Caki2 (cell line): Measurements from ENCODE around the gene EHD1. TPM values are rescaled to one million over a fixed set of nuclear protein-coding genes. Genes with fewer than 3 reads are reported as not detected.
"Not testable (repeated sequence)": the region's sequence is repeated elsewhere in the genome, so short reads cannot be mapped to it uniquely, and the experiment has no call there.

ENCODE experiments used
- DNase-seq: peaks from one replicate; pipeline ENCODE4 v3.0.0-alpha.2; 2015; ENCODE audit warnings: low read depth
- in situ Hi-C: cut with HindIII; loops from 2 replicates; pipeline ENCODE4 v1.10.0; 2016; ENCODE audit warnings: low sequenced_read_pairs, low pct_unique_long_range_greater_than_20kb, mixed read lengths
- total RNA-seq: library from RNA; depleted of rRNA; stranded (reverse); fragments of >200 nt; shearing (Covaris generic); gene quantifications from 2 replicates; pipeline ENCODE4 v1.2.3, GENCODE V29; 2014; ENCODE audit warnings: low replicate concordance

The EHD1 gene
- total RNA-seq, 1 experiment from 2014 or later: 53.4 TPM

DNA sequence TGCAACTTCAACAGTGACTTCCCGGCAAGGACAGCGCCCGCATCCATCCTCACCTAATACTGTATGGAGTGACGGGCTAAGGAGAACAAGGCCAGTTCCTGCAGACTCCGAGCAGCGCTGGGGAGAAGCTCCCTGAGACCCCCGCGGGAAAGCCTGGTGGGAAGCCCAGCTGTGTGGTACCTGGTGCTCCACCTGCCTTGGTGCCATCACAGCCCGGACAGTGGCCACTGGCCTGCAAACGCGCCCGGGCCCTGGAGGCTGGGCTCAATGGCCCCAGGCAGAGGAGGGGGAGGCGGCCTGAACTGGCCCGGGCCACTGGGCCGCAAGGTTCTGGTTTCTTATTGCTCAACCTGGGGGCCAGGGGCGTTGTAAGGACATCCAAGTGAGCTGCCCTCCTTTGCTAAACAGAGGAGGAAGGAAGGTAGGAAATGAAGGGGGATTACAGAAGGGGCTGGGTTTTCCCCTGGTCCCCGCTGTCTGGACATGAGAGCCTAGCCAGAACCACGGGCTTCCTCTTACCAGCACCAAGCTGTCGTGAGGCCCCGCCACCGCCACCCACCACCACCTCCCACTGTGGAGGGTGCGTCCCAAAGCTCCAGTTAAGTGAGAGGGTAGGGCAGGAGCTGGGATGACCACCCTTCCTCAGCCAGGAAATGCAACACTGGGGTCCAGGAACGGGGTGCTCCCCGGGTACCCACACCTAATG lies 25.5 kb downstream of the EHD1 start:
- in situ Hi-C loops: no loop called here
- DNase-seq: no peak

DNA sequence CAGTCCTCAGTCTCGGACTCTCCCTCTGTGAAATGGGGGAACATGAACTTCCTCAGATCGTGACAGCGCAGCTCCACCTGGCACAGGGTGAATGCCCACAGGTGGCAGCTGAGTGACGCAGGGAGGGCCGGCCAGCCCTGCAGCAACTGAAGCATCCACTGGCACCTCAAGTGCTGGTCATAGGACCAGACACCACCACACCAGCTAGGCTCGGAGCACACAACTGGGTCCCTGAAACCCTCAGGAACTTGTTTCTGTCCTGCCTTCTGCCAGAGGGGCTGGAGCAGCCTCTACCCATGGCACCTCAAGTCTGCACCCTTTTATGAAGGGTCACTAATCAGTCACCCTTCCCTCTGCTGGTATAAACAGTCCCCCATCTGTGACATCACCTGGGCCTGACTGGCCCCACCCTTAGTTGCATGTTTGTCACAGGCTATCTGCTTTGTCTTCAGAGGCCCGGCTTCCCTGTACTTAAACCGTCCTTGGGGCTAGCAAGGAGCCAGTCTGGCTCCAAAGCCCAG lies 26.5 kb downstream of the EHD1 start:
- in situ Hi-C loops: no loop called here
- no peak for DNase-seq

DNA sequence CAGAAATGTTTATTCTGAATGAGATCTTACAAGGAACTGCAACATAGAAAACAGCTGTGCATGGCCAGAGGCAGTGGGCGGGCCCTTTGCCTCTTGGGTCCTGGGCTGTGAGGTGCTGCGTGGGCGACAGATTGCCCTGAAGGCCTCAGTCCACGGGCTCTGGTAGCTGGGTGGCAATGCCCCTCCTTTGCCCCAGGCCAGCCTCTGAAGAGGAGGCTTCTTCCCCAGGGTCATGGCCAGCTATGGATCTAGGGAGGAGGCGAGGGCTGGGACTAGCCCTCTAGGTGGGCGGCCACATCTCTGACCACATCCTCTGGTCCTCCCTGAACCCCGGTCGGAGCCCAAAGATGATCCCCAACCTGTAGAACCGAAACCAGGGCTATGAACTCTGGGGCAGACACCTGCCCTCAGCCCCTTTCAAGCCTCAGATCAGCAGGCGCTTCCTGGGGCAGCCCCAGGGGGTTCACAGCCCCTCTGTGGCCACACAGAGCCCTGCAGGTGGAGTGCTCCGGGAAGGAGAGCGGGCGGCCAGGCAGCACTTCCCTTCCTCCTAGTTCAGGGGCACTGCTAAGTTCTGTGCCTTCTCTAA lies 27.3 kb downstream of the EHD1 start:
- no peak for DNase-seq
- in situ Hi-C loops: no loop called here

DNA sequence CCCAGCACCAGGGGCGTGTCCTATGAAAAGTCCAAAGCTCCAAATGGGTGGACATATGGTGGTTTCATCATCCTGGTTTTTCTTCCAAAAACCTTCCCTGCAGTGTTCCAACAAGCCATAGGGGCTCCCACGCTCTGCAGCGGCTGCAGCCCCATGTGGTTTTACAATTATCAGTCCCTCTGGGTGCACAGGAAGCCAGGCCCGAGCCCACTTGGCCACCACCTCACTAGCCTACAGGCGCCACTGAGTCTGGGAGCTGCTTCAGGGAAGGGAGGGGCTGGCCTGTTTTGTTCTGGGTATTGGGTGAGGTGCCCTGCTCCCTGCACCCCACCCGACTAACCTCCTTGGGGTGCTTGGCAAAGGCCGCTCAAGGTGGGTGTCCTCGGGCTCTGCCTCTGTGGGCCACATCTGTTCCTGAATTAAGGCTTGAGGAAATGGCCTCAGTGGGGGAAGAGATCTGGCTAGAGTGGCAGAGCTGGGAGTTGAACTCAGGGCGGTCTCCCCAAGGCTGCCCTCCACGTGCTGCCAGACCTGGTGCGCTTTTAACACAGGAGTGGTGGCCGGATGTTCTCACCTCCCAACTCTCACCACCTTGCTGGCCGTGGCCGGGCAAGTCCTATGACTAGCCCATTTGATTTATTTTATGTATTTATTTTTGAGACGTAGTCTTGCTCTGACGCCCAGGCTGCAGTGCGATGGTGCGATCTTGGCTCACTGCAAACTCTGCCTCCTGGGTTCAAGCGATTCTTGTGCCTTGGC lies 28.6 kb downstream of the EHD1 start:
- in situ Hi-C loops: no loop called here
- no peak for DNase-seq

DNA sequence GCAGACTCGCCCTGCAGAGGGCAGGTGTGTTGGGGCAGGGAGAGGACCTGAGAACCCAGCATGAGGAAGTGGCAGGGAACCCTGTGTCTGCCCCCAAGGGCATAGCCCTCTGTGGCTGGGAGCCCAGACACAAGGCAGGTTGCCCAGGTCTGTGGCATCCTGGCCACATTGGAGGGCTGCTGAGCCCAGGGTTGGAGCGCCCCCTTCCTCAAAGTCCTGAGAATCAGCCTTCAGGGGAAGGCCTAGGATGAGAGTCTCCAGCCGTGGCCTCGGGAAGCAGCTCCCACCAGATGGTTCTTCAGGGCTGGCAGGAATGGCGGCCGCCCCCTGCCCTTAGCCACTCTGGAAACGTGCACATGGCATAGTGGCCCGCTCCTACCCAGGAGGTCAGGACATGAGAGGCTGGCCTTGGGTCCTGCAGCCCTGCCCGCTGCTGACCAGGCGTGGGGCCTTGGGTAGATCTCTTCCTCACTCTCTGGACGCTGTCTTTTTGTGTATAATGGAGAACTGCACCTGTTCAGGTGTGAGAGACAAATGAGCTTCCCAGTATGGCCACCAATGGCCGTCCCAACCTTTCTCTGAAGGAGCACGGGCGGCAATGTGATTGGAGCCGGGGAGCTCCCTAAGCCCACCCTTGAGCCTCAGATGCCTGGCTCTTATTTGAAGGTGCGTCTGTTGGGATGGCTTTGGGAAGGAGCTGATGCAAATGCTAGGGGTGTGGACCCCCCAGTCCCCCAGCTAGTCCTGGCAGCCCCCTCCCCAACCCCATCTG lies 29.4 kb downstream of the EHD1 start:
- DNase-seq: no peak
- in situ Hi-C loops: no loop called here

DNA sequence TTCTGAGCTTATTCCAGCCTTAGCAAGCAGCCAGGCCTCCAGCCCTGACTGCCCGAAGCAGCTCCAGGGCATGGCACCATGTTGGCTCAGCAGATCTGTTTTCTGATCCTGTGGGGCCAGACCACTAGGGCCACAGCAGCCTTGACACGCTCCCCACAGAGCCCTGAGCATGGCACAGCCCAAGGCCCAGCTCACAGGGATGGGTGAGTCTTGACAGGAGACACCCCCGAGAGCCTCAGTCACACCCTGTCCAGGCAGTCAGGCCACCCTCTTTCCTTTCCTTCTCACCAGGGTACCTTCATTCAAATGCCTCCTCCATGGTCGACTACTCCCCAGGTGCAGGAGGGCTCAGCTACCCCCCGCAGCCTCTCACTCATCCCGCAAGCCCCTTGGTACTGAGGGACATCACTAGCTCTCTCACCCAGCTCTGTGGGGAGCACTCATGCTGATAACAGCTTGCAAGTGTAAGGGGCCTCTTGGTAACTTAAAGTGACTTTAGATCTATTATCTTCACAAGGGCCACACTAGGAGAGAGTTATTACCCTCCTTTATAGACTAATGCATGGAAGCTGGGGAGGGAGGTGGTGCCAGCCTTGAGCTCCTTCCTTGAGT lies 30.1 kb downstream of the EHD1 start:
- DNase-seq: no peak
- in situ Hi-C loops: no loop called here

DNA sequence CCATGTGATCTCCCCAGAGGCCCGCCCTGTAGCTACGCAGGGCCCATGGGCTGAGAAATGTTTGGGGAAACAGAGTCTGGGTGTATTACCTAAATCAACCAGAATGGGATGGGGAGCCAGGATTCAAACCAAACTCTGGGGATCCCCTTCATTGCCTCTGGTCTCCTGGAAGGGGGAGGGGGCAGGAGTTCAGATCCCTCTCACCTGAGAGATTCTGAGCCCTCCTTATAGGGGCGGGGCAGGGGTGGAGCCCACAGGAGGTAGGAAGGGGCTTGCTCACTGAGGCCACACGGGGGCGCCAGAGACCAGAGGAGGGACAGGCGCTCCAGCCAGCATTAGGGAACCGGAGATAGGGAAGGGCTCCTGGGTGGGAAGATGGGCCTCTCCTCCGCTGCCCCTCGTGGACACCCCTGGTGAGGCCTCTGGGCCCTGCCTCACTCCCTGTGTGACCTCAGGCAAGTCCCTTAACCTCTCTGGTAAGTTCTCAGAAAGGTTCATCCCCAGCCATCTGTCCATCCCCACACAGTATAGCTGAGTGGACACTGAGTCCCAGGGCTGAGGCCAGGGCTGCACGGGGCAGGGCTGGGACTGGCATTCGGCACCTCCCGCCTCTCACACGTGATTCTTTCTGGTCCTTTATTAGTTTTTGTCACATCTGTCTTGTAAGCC lies 31.3 kb downstream of the EHD1 start:
- peak; percentile 74 for DNase-seq
- in situ Hi-C loops: no loop called here

DNA sequence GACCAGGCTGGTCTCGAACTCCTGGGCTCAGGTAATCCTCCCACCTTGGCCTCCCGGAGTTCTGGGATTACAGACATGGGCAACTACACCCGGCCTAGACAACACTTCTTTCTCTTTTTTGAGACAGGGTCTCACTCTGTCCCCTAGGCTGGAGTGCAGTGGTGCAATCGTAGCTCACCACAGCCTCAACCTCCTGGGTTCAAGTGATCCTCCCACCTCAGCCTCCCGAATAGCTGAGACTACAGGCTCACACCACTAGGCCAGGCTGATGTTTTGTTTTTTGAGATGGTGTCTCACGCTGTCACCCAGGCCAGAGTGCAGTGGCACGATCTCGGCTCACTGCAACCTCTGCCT lies 32.7 kb downstream of the EHD1 start:
- in situ Hi-C loops, DNase-seq: not testable (repeated sequence)

DNA sequence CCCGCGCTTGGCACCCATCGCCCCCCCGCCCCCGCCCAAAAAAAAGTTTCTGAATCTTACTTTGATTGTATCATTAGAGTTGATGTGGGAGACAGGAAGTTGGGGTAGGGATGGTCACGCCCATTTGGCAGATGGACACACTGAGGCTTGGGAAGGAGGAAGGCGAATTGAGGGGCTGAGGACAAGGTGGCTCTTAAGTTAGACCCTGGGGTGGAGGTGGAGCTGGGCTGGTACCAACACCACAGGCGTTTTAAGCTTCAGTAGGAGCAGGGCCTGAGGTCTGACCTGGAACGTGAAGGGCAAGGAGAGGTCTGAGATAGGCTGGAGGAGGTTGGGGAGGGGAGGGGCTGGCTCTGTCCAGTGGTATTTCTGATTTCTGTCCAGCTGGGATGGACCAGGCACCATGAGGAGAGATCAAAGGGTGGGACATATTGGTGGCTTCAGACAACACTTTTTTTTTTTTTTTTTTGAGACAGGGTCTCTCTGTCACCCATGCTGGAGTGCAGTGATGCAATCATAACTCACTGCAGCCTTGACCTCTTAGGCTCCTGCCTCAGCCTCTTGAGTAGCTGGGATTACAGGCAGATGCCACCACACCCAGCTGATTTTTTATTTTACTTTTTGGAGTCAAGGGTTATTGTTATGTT lies 33.2 kb downstream of the EHD1 start:
- in situ Hi-C loops: no loop called here
- no peak for DNase-seq

DNA sequence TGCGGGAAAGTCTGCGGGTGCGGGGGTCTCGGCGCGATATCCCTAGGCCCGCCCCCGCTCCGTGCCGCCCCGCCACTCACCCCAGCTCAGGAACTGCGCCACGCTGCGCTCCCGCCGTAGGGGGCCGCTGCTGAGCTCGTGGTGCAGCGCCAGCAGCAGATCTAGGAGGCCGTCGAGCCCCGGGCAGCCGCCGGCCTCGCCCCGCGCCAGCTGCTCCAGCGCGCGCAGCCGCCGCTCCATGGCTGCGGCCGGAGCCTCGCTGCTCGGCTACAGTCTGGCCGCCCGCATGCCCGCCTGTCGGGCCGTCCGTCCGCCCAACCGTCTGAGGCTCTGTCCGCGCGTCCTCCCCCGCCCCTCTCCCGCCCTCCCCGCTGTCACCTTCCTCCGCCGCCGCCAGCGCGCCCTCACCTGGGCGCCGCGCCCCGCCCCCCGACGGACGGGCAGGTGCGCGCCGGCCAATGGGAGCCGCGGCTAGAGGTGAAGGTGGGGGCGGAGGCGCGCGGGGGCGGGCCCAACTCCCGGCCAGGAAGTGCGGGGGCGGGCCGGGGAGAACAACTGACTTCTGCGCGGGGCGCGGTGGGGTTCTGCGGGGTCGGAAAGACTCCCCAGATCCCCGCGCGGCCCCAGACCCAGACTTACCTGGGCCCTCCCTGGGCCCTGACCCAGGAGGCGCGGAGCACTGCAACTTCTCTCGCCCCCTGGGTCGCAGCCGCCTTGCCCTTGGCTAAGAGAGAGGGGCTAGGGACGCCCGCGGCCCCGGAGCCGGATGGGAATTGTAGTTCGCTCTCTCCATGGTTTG lies 33.9 kb downstream of the EHD1 start, which contains the start of gene CDC42BPG:
Gene CDC42BPG (minus strand): TSS at position 324 of the 799 bp plus-strand sequence. CDS start 84 bp downstream, at position 240.
- in situ Hi-C loops: no loop called here
- DNase-seq: no peak

DNA sequence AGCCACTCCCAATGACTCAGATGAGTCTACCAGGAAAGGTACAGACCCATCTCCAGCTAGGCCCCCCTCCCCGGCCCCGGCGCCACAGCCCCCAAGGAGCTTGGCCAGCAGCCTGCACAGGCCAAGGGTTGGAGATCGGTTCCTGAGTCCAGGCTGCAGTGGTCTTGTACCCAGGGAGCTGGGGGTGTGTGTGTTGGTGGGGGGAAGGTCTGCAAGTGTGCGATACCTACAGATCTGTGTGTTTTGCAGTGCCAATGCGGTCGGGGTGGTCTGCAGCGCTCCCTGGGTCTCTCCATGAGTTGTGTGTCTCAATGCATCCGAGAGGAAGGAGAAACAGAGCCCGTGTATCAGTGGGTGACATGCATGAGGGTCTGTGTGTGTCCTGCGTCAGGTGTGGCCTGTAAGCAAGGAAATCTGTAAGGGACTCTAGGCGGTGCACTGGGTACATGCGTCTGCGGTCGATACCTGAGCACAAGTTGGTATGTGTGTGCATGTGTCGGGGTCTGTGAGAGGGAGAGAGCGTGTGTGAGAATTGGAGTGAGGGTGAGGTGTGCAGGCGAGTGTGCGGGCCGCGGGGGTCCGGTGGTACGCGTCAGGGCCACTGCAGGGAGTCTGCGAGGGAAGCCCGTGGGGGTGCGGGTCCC lies 34.6 kb downstream of the EHD1 start:
- no peak for DNase-seq
- in situ Hi-C loops: no loop called here

DNA sequence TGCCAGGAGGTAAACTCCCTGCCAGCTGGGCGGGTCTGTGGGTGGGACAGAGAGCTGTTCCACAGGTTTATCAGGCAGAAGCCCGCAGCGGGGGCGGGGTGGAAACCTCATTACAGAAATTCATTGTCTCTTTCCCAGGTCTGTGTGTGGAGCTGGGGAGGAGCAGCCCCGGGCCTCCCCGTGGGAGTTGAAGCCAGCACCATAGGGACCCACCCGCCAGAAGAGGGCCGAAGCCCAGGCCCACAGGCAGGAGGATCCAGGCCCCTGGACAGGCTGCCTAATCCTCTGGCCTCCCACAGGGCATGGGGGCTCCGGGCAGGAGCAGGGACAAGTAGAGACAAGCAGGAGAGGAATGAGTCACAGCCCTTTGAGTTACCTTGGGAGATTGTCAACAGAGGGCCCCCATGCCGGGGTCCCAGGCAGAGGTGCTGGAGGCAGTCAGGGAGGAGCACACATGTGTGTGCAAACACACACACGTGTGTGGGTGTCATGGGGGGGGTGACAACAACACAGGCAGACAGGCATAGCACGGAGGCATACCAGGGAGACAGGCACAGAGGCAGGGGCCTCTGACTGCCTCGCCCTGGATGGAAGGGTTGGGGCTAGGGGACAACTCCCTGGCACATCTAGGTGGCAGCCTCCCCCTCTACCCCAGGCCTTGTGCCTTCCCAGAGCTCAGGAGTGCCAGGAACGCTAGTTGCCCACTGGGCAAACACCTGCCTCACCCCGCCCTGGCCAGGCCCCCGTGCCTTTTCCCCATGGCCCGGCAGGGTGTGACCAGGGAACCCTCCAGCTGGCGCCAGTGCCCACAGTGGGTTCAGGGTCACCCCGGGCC lies 35.4 kb downstream of the EHD1 start:
- DNase-seq: peak; percentile 56

DNA sequence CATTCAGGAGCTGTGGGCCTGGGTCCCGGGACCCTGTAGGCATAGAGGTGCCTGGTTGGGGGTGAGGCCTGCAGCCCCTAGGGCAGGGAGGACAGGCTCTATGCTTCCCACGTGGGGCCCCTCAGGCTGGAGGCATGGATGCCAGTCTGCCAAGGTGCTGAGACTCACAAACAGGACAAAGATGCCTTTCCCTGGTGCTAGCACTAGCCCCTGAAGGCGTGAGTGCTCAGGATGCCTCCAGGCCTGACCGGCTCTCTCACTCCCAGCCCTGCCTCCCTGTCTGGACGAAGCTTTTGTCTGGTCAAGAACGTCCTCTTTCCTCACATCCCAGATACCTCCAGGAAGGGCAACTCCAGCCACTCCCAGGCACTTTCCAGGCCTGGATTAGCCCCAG lies 36.1 kb downstream of the EHD1 start:
- in situ Hi-C loops: no loop called here
- DNase-seq: no peak

More for the DNA sequence above, 35.4 kb downstream of the EHD1 start:
- in situ Hi-C loops: no loop called here

DNA sequence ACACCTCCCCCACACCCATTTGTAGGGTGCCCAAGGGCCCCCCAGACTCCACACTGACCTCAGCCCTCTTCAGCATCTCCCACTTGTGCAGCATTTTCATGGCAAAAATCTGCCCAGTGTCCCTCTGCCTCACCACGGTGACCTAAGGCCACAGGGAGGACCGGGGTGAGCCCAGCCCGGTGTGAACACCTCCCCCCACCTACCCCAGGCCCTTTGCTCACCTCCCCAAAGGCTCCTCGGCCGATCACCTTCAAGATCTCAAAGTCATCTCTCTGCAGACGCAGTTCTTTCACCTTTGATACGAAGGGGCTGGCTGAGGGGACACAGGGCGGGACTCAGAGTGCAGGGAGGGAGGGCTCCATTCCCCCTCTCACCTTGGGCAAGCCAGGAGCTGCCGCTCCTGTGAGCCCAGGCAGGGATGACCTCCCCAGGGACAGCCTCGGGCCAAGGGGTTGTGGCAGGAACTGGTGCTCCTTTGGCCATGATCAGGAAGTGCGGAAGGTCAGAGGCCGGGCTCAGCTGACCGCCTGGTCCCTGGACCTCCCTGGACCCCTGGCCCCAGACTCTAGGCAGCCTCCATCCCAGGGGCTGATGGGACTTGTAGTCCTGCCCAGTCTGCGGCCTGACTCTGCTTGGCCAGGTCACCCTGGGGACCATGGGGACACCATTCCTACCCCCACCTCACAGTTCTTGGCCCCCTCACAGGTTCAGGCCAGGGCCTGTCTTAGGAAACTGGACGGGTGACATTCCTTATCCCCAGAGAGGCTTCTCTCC lies 36.6 kb downstream of the EHD1 start:
- no peak for DNase-seq
- in situ Hi-C loops: no loop called here
